CD8-positive, alpha-beta memory T cell (primary cell): ENCODE data around the gene ITPR2. TPM values are rescaled to one million over a fixed set of nuclear protein-coding genes. Genes with fewer than 3 reads are reported as not detected.

Experiments used
- CTCF ChIA-PET: fragments of 350-600 bp; sonication (Branson Sonifier 250); formaldehyde crosslinking; loops from one replicate; lab custom pipeline; 2021; ENCODE audit warnings: antibody characterized with exemption; lab: Charles Lee
- POLR2A ChIA-PET: fragments of 350-600 bp; sonication (Branson Sonifier 250); formaldehyde crosslinking; loops from one replicate; lab custom pipeline; 2021; ENCODE audit warnings: antibody characterized with exemption; lab: Charles Lee
- DNase-seq, 5 donors: peaks; one replicate each; pipeline versions ENCODE4 v3.0.0 to v3.0.0-alpha.2; 2020 to 2022; ENCODE audit warnings: mixed read lengths in 1 of 5
- H3K27ac ChIP-seq: one replicate; pipeline ENCODE4 v1.7.0; 2013; ENCODE audit warnings: low read depth, mild to moderate bottlenecking, low read length, moderate library complexity
- H3K27me3 ChIP-seq: 2 replicates; pipeline ENCODE4 v1.7.0; 2013; ENCODE audit warnings: low read length, mild to moderate bottlenecking; ENCODE audit not compliant: insufficient read depth, poor library complexity, severe bottlenecking
- H3K36me3 ChIP-seq: 2 replicates; pipeline ENCODE4 v1.7.0; 2013; ENCODE audit warnings: mild to moderate bottlenecking, low read length, moderate library complexity; ENCODE audit not compliant: insufficient read depth
- H3K4me1 ChIP-seq: 2 replicates; pipeline ENCODE4 v1.7.0; 2013; ENCODE audit warnings: mild to moderate bottlenecking, low read length, moderate library complexity; ENCODE audit not compliant: insufficient read depth
- H3K4me3 ChIP-seq: 2 replicates; pipeline ENCODE4 v1.7.0; 2013; ENCODE audit warnings: mild to moderate bottlenecking, low read length
- H3K9me3 ChIP-seq: 2 replicates; pipeline ENCODE4 v1.7.0; 2013; ENCODE audit warnings: mild to moderate bottlenecking, low read length
- H3K27ac Mint-ChIP-seq, 8 donors: one replicate each; pipeline ENCODE4 v1.8.0; 2020 to 2021; ENCODE audit warnings: mixed read lengths in 8 of 8, mild to moderate bottlenecking in 6 of 8, inconsistent platforms in 3 of 8, moderate library complexity in 3 of 8
- H3K27me3 Mint-ChIP-seq, 2 donors: one replicate each; pipeline ENCODE4 v1.8.0; 2020 to 2021; ENCODE audit warnings: mixed read lengths in 2 of 2, mild to moderate bottlenecking in 1 of 2, moderate library complexity in 1 of 2
- H3K36me3 Mint-ChIP-seq, 3 donors: one replicate each; pipeline ENCODE4 v1.8.0; 2020 to 2021; ENCODE audit warnings: mixed read lengths in 3 of 3, inconsistent platforms in 1 of 3, mild to moderate bottlenecking in 1 of 3
- H3K4me1 Mint-ChIP-seq, 3 donors: one replicate each; pipeline ENCODE4 v1.8.0; 2020 to 2021; ENCODE audit warnings: mixed read lengths in 3 of 3, inconsistent platforms in 1 of 3, mild to moderate bottlenecking in 1 of 3
- H3K4me3 Mint-ChIP-seq, 7 donors: one replicate each; pipeline ENCODE4 v1.8.0; 2020 to 2021; ENCODE audit warnings: mixed read lengths in 7 of 7, mild to moderate bottlenecking in 6 of 7, moderate library complexity in 4 of 7, inconsistent platforms in 2 of 7
- H3K9me3 Mint-ChIP-seq, 5 donors: one replicate each; pipeline ENCODE4 v1.8.0; 2020 to 2022; ENCODE audit warnings: mixed read lengths in 5 of 5, mild to moderate bottlenecking in 3 of 5, moderate library complexity in 2 of 5, inconsistent platforms in 1 of 5
- polyA plus RNA-seq: library from polyadenylated mRNA; unstranded; fragments of 300-500 nt; fragmentation: Illumina TruSeq; gene quantifications from one replicate; pipeline ENCODE4 v1.2.3, GENCODE V29; 2021
- total RNA-seq, 2 experiments: library from RNA; stranded (reverse); gene quantifications; one replicate each; pipeline ENCODE4 v1.2.3, GENCODE V29; 2021

ITPR2 gene
- total and polyA plus RNA-seq, 3 experiments from 2014 or later = 13.0 to 29.4 (median 24.0) TPM

GRCh38 chr12:26801486-26801885 is 31.5 kb downstream of the ITPR2 start:
- Histone ChIP-seq H3K4me3 (no peak overlapping the region), H3K4me1 (no peaks in the 10 kb centered on the region), H3K9me3 (no peaks in the 10 kb centered on the region), H3K36me3 (no peaks in the 10 kb centered on the region), H3K27ac (no peak overlapping the region), H3K27me3 (no peaks in the 10 kb centered on the region)
- CTCF ChIA-PET = no interaction called here
- Mint-ChIP-seq H3K27me3 (no peaks in the 10 kb centered on the region), H3K36me3 (peaks cover 3 to 6% (median 4%) of the 10 kb centered on the region in 3 donors), H3K4me1 (peaks cover 9 to 32% (median 24%) of the 10 kb centered on the region in 3 donors), H3K9me3 (no peaks in the 10 kb centered on the region), H3K27ac (peak overlapping the region in 1 of 8 donors; percentile 12), H3K4me3 (no peak overlapping the region)
- POLR2A ChIA-PET = no interaction called here
- no peak for DNase-seq

- CTCF ChIA-PET = no interaction called here
- Mint-ChIP-seq H3K4me3 (no peak overlapping the region), H3K27me3 (no peaks in the 10 kb centered on the region), H3K4me1 (peaks cover 9 to 32% (median 24%) of the 10 kb centered on the region in 3 donors), H3K27ac (peak overlapping the region in 1 of 8 donors; percentile 33), H3K36me3 (peaks cover 3 to 6% (median 4%) of the 10 kb centered on the region in 3 donors), H3K9me3 (no peaks in the 10 kb centered on the region)
- no peak overlapping the region for H3K27ac ChIP-seq
- no peaks in the 10 kb centered on the region for H3K4me1 ChIP-seq
- no peaks in the 10 kb centered on the region for H3K27me3 ChIP-seq
- DNase-seq = no peak
- no peaks in the 10 kb centered on the region for H3K9me3 ChIP-seq
- H3K36me3 ChIP-seq = no peaks in the 10 kb centered on the region
- no peak overlapping the region for H3K4me3 ChIP-seq
- POLR2A ChIA-PET = no interaction called here
Measured at GRCh38 chr12:26800858-26801257, 32.1 kb downstream of the ITPR2 start.

GRCh38 chr12:26800347-26800746 is 32.6 kb downstream of the ITPR2 start:
- no peaks in the 10 kb centered on the region for H3K9me3 Mint-ChIP-seq
- Histone ChIP-seq H3K27ac (no peak overlapping the region), H3K36me3 (no peaks in the 10 kb centered on the region), H3K4me3 (no peak overlapping the region), H3K4me1 (no peaks in the 10 kb centered on the region), H3K9me3 (no peaks in the 10 kb centered on the region), H3K27me3 (no peaks in the 10 kb centered on the region)
- CTCF ChIA-PET = no interaction called here
- H3K4me3 Mint-ChIP-seq = no peak overlapping the region
- no peak for DNase-seq
- peaks cover 3 to 6% (median 4%) of the 10 kb centered on the region in 3 donors for H3K36me3 Mint-ChIP-seq
- POLR2A ChIA-PET = no interaction called here
- no peaks in the 10 kb centered on the region for H3K27me3 Mint-ChIP-seq
- peaks cover 4 to 30% (median 24%) of the 10 kb centered on the region in 3 donors for H3K4me1 Mint-ChIP-seq
- H3K27ac Mint-ChIP-seq = no peak overlapping the region

- no peaks in the 10 kb centered on the region for H3K27me3 Mint-ChIP-seq
- ChIA-PET POLR2A (interaction anchor here (0.7 kb wide), 1 partner anchor 1530 kb away, joined by 3 read pairs; no protein-coding TSS in a partner anchor), CTCF (no interaction called here)
- H3K9me3 ChIP-seq = no peaks in the 10 kb centered on the region
- H3K4me3 Mint-ChIP-seq = no peak overlapping the region
- no peaks in the 10 kb centered on the region for H3K9me3 Mint-ChIP-seq
- H3K27ac Mint-ChIP-seq = peak overlapping the region in 1 of 8 donors; percentile 2
- no peak overlapping the region for H3K4me3 ChIP-seq
- no peaks in the 10 kb centered on the region for H3K27me3 ChIP-seq
- no peak for DNase-seq
- no peaks in the 10 kb centered on the region for H3K4me1 ChIP-seq
- peaks cover 3 to 8% (median 4%) of the 10 kb centered on the region in 3 donors for H3K36me3 Mint-ChIP-seq
- peaks cover 9 to 30% (median 26%) of the 10 kb centered on the region in 3 donors for H3K4me1 Mint-ChIP-seq
- H3K36me3 ChIP-seq = no peaks in the 10 kb centered on the region
- H3K27ac ChIP-seq = no peak overlapping the region
Measured at GRCh38 chr12:26799741-26800140, 33.3 kb downstream of the ITPR2 start.

- H3K27me3 Mint-ChIP-seq = no peaks in the 10 kb centered on the region
- H3K4me1 Mint-ChIP-seq = peaks cover 13 to 24% (median 23%) of the 10 kb centered on the region in 3 donors
- H3K9me3 Mint-ChIP-seq = no peaks in the 10 kb centered on the region
- Histone ChIP-seq H3K27me3 (no peaks in the 10 kb centered on the region), H3K27ac (no peak overlapping the region), H3K9me3 (no peaks in the 10 kb centered on the region), H3K4me1 (no peaks in the 10 kb centered on the region), H3K4me3 (no peak overlapping the region), H3K36me3 (no peaks in the 10 kb centered on the region)
- H3K27ac Mint-ChIP-seq = no peak overlapping the region
- no peak for DNase-seq
- CTCF ChIA-PET = no interaction called here
- H3K4me3 Mint-ChIP-seq = no peak overlapping the region
- POLR2A ChIA-PET = no interaction called here
- peaks cover 3 to 8% (median 4%) of the 10 kb centered on the region in 3 donors for H3K36me3 Mint-ChIP-seq
Measured at GRCh38 chr12:26798640-26799039, 34.4 kb downstream of the ITPR2 start.

GRCh38 chr12:26798023-26798422 is 35.0 kb downstream of the ITPR2 start:
- no peak for DNase-seq
- no peaks in the 10 kb centered on the region for H3K27me3 Mint-ChIP-seq
- ChIA-PET POLR2A (no interaction called here), CTCF (interaction anchor here (0.6 kb wide), 1 partner anchor 1464 kb away, joined by 3 read pairs; no protein-coding TSS in a partner anchor)
- Histone ChIP-seq H3K4me3 (no peak overlapping the region), H3K27ac (no peak overlapping the region), H3K9me3 (no peaks in the 10 kb centered on the region), H3K4me1 (no peaks in the 10 kb centered on the region), H3K27me3 (no peaks in the 10 kb centered on the region), H3K36me3 (no peaks in the 10 kb centered on the region)
- H3K4me1 Mint-ChIP-seq = peaks cover 13 to 23% (median 21%) of the 10 kb centered on the region in 3 donors
- peaks cover 4 to 8% (median 4%) of the 10 kb centered on the region in 3 donors for H3K36me3 Mint-ChIP-seq
- H3K4me3 Mint-ChIP-seq = no peak overlapping the region
- H3K27ac Mint-ChIP-seq = peak overlapping the region in 2 of 8 donors; percentile 6 to 56
- H3K9me3 Mint-ChIP-seq = no peaks in the 10 kb centered on the region

- H3K4me3 ChIP-seq = no peak overlapping the region
- H3K27ac ChIP-seq = no peak overlapping the region
- Mint-ChIP-seq H3K27ac (peak overlapping the region in 1 of 8 donors; percentile 63), H3K27me3 (no peaks in the 10 kb centered on the region), H3K4me1 (peaks cover 30 to 41% (median 34%) of the 10 kb centered on the region in 3 donors), H3K4me3 (no peak overlapping the region), H3K36me3 (peaks cover 4 to 11% (median 4%) of the 10 kb centered on the region in 3 donors), H3K9me3 (no peaks in the 10 kb centered on the region)
- POLR2A ChIA-PET = interaction anchor here (0.5 kb wide), 1 partner anchor 157 kb away, joined by 5 read pairs; no protein-coding TSS in a partner anchor
- no peaks in the 10 kb centered on the region for H3K27me3 ChIP-seq
- H3K9me3 ChIP-seq = no peaks in the 10 kb centered on the region
- H3K4me1 ChIP-seq = no peaks in the 10 kb centered on the region
- DNase-seq = no peak
- CTCF ChIA-PET = no interaction called here
- H3K36me3 ChIP-seq = no peaks in the 10 kb centered on the region
Measured at GRCh38 chr12:26795910-26796309, 37.1 kb downstream of the ITPR2 start.

- DNase-seq = no peak
- POLR2A ChIA-PET = no interaction called here
- H3K27ac Mint-ChIP-seq = no peak overlapping the region
- peaks cover 26 to 44% (median 32%) of the 10 kb centered on the region in 3 donors for H3K4me1 Mint-ChIP-seq
- CTCF ChIA-PET = no interaction called here
- H3K36me3 ChIP-seq = no peaks in the 10 kb centered on the region
- H3K4me3 ChIP-seq = no peak overlapping the region
- peaks cover 0 to 23% (median 19%) of the 10 kb centered on the region in 3 donors for H3K36me3 Mint-ChIP-seq
- no peak overlapping the region for H3K4me3 Mint-ChIP-seq
- no peaks in the 10 kb centered on the region for H3K9me3 ChIP-seq
- no peaks in the 10 kb centered on the region for H3K27me3 Mint-ChIP-seq
- no peaks in the 10 kb centered on the region for H3K27me3 ChIP-seq
- H3K9me3 Mint-ChIP-seq = no peaks in the 10 kb centered on the region
- no peak overlapping the region for H3K27ac ChIP-seq
- H3K4me1 ChIP-seq = no peaks in the 10 kb centered on the region
Measured at GRCh38 chr12:26791301-26791791, 41.6 kb downstream of the ITPR2 start.
